ENCODE results near the gene STOML1.
"Not testable (repeated sequence)": the region's sequence is repeated elsewhere in the genome, so short reads cannot be mapped to it uniquely, and the experiment has no call there.

Gene STOML1

GRCh38 chr15:73944161-73945129 lies 47.6 kb downstream of the STOML1 start:
- DNase-seq, result no peak

GRCh38 chr15:73942751-73943270 lies 49.3 kb downstream of the STOML1 start:
- DNase-seq, result no peak

GRCh38 chr15:73941871-73942635 lies 50.0 kb downstream of the STOML1 start:
- no peak for DNase-seq

- DNase-seq, result no peak
Observed at GRCh38 chr15:73941449-73941848, 50.6 kb downstream of the STOML1 start.

- DNase-seq, result no peak
Observed at GRCh38 chr15:73941044-73941443, 51.1 kb downstream of the STOML1 start.

GRCh38 chr15:73940061-73940981 lies 51.8 kb downstream of the STOML1 start:
- DNase-seq, result no peak

GRCh38 chr15:73939138-73939537 lies 53.0 kb downstream of the STOML1 start:
- no peak for DNase-seq

- not testable (repeated sequence) for DNase-seq
Observed at GRCh38 chr15:73938516-73938915, 53.6 kb downstream of the STOML1 start.

- DNase-seq, result no peak
Observed at GRCh38 chr15:73937726-73938125, 54.4 kb downstream of the STOML1 start.

- no peak for DNase-seq
Observed at GRCh38 chr15:73937296-73937695, 54.8 kb downstream of the STOML1 start.

- no peak for DNase-seq
Observed at GRCh38 chr15:73936588-73937290, 55.4 kb downstream of the STOML1 start.

- no peak for DNase-seq
Observed at GRCh38 chr15:73936181-73936580, 55.9 kb downstream of the STOML1 start.

GRCh38 chr15:73935547-73935946 lies 56.5 kb downstream of the STOML1 start:
- no peak for DNase-seq

GRCh38 chr15:73934281-73934680 lies 57.8 kb downstream of the STOML1 start:
- no peak for DNase-seq

GRCh38 chr15:73932381-73933191 lies 59.5 kb downstream of the STOML1 start:
- no peak for DNase-seq

- no peak for DNase-seq
Observed at GRCh38 chr15:73931441-73931840, 60.7 kb downstream of the STOML1 start.

GRCh38 chr15:73930790-73931281 lies 61.3 kb downstream of the STOML1 start:
- DNase-seq, result no peak

- DNase-seq, result no peak
Observed at GRCh38 chr15:73930371-73930770, 61.7 kb downstream of the STOML1 start.

GRCh38 chr15:73928971-73929627 lies 63.0 kb downstream of the STOML1 start:
- no peak for DNase-seq
